Gastroesophageal sphincter (tissue), 4 donors: ENCODE results near the gene SMTNL2. TPM values are rescaled to one million over a fixed set of nuclear protein-coding genes. Genes with fewer than 3 reads are reported as not detected.
"Not testable (repeated sequence)": the region's sequence is repeated elsewhere in the genome, so short reads cannot be mapped to it uniquely, and the experiment has no call there.

Source experiments
- ATAC-seq: fragments of 150-250 bp; one replicate; pipeline ENCODE4 v1.9.1; 2016; ENCODE audit warnings: mild to moderate bottlenecking, moderate library complexity
- H3K27ac ChIP-seq, 4 donors: fragments of 200-600 bp; sonication (generic) in 3 of 4; 1 replicate in 3 of 4; 2 replicates in 1 of 4; pipeline ENCODE4 v1.5.1; 2016 to 2019
- H3K27me3 ChIP-seq: fragments of 200-600 bp; sonication (generic); one replicate; pipeline ENCODE4 v1.5.1; 2019
- H3K36me3 ChIP-seq, 2 donors: fragments of 200-600 bp; sonication (generic); one replicate each; pipeline ENCODE4 v1.5.1; 2019; ENCODE audit warnings: control low read depth in 1 of 2
- H3K4me1 ChIP-seq, 3 donors: fragments of 200-600 bp; sonication (generic); 1 replicate in 2 of 3; 2 replicates in 1 of 3; pipeline ENCODE4 v1.5.1; 2016 to 2019; ENCODE audit warnings: control low read depth in 2 of 3
- H3K4me3 ChIP-seq, 2 donors: fragments of 200-600 bp; sonication (generic); one replicate each; pipeline ENCODE4 v1.5.1; 2019; ENCODE audit warnings: mild to moderate bottlenecking in 1 of 2, moderate library complexity in 1 of 2
- H3K9me3 ChIP-seq, 3 donors: fragments of 200-600 bp; sonication (generic); one replicate each; pipeline ENCODE4 v1.5.1; 2017 to 2019; ENCODE audit warnings: control low read depth in 2 of 3
- EP300 ChIP-seq: sonication (generic); formaldehyde crosslinking; IDR thresholded peaks from one replicate; pipeline ENCODE4 v1.6.1; 2017; ENCODE audit warnings: antibody characterized with exemption, mild to moderate bottlenecking
- POLR2A ChIP-seq, 2 donors: fragments of 450-650 bp; IDR thresholded peaks; one replicate each; pipeline ENCODE4 v1.6.1; 2017; ENCODE audit warnings: antibody characterized with exemption in 2 of 2, mild to moderate bottlenecking in 2 of 2, moderate library complexity in 1 of 2
- POLR2AphosphoS5 ChIP-seq: sonication (generic); formaldehyde crosslinking; IDR thresholded peaks from one replicate; pipeline ENCODE4 v1.6.1; 2017; ENCODE audit warnings: antibody characterized with exemption
- WGBS, 2 donors: methylation state at CpG; one replicate each; pipeline ENCODE4 v1.1.5; 2018; ENCODE audit warnings: low coverage in 1 of 2; 5-methylcytosine and 5-hydroxymethylcytosine counted together
- total RNA-seq, 4 donors: library from RNA; depleted of rRNA; stranded (reverse); fragments of >200 nt; gene quantifications; one replicate each; pipeline ENCODE4 v1.1.0, GENCODE V29; 2016
- TF ChIP-seq, protein P1 (sequence below), 4 experiments: fragments of 200-600 bp in 2 of 4; fragments of 450-650 bp in 2 of 4; sonication (generic) in 1 of 4; IDR thresholded peaks; one replicate each; pipeline ENCODE4 v1.5.1; 2017 to 2019; ENCODE audit warnings: antibody characterized with exemption in 4 of 4, mild to moderate bottlenecking in 2 of 4, moderate library complexity in 2 of 4

Gene SMTNL2
- total RNA-seq, 4 donors from 2014 or later = 2.0 to 5.2 (median 3.7) TPM

DNA sequence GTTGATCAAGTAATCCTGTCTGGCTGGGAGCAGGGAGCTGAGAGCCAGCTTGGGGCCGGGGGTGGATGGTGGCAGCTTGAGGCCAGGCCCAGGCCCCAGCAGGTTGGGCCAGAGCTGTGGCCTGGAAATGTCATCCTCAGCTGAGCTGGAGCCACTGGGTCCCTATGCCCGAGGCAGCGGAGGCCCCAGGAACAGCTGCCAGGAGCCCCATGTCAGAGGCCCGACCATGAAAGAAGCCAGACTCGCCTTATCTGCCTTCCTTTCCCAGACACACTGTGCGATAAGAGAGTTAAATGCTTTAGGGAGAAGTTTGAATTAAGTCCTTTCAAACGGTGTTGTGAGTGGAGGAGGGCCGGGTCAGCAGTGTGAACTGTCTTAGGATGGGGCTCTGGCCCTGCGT is 3.5 kb downstream of the SMTNL2 start:
- peak overlapping the region in 1 of 2 donors; percentile 10 for H3K4me3 ChIP-seq
- TF ChIP-seq EP300 = no peak
- H3K27me3 ChIP-seq = peaks cover 33% of the 10 kb centered on the region
- no peaks in the 10 kb centered on the region for H3K9me3 ChIP-seq
- no peaks in the 10 kb centered on the region for H3K36me3 ChIP-seq
- peak overlapping the region in 3 of 4 donors; percentile 58 to 64 (median 60) for H3K27ac ChIP-seq
- H3K4me1 ChIP-seq = peaks cover 0 to 46% (median 5%) of the 10 kb centered on the region in 3 donors
- 57% methylated on average over 8 of the region's 9 CpGs; no CpG with 5 or more reads in 1 of the 2 donors for WGBS, 2 donors
- no peak for ATAC-seq

DNA sequence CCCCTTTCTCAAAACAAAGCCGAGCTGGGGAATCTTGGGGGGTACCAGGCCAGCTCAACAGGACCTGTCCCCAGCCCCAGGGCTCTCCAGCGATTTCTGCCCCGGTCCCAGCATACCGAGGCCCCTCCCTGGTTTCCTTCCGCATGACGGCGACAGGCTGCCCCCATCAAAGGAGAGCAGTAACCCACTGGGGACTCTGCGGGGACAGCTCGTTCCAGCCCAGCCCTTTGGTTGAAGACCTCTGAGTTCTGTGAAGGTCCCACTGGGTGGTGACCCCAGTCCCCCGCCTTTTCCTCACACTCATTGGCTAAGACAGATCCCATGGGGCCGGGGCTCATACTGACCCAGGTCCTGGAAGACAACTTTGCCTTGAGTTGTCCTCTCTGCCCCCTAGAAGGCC is 4.1 kb downstream of the SMTNL2 start:
- TF ChIP-seq, protein P1, sequence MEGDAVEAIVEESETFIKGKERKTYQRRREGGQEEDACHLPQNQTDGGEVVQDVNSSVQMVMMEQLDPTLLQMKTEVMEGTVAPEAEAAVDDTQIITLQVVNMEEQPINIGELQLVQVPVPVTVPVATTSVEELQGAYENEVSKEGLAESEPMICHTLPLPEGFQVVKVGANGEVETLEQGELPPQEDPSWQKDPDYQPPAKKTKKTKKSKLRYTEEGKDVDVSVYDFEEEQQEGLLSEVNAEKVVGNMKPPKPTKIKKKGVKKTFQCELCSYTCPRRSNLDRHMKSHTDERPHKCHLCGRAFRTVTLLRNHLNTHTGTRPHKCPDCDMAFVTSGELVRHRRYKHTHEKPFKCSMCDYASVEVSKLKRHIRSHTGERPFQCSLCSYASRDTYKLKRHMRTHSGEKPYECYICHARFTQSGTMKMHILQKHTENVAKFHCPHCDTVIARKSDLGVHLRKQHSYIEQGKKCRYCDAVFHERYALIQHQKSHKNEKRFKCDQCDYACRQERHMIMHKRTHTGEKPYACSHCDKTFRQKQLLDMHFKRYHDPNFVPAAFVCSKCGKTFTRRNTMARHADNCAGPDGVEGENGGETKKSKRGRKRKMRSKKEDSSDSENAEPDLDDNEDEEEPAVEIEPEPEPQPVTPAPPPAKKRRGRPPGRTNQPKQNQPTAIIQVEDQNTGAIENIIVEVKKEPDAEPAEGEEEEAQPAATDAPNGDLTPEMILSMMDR (IDR thresholded peaks at IDR 0.05) = no peak
- TF ChIP-seq POLR2AphosphoS5 (no peak), EP300 (no peak), POLR2A (IDR thresholded peaks at IDR 0.05) (no peak)
- Histone ChIP-seq H3K4me1 (peaks cover 0 to 41% (median 5%) of the 10 kb centered on the region in 3 donors), H3K27ac (peak overlapping the region in 3 of 4 donors; percentile 58 to 64 (median 60)), H3K4me3 (peak overlapping the region in 1 of 2 donors; percentile 10), H3K9me3 (no peaks in the 10 kb centered on the region), H3K27me3 (peaks cover 27% of the 10 kb centered on the region), H3K36me3 (no peaks in the 10 kb centered on the region)
- 81% methylated on average over 3 of the region's 11 CpGs; no CpG with 5 or more reads in 1 of the 2 donors for WGBS, 2 donors
- no peak for ATAC-seq

DNA sequence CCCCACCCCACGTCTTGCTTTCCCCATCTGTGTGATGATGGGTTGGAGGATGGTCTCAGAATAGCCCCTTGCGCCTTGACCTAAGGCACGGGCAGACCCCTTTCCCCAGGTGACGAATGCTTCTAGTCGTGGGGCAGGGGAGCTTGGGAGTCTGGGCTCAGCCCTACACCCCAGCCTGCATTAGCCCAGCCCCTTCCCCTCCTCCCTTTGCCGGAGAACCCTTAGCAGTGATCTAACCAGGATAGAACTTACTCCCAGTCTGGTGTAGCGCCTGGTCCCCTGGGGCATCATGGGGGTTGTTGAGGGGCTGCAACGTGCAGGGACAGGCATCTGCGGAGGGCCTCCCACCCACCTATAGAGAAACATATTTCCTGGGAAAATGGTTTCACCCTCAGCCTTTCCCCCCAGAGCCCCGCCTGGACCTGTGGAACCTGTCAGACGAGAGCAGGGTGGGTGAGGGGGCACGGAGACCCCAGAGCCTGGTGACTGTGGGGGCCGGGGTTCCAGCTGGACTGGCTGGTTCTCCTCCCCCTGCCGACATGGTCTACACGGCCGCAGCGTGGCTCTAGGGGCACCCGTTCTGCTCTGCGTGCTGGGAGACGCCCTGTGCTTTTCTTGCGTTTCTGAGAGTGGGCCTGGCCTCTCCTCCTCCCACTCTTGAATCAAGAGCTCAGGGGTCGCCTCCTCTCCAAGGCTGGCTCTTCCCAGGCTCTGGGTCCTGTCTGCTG is 4.7 kb downstream of the SMTNL2 start:
- peaks cover 20% of the 10 kb centered on the region for H3K27me3 ChIP-seq
- no peak for ATAC-seq
- 91% methylated on average over 3 of the region's 22 CpGs; no CpG with 5 or more reads in 1 of the 2 donors for WGBS, 2 donors
- no peaks in the 10 kb centered on the region for H3K36me3 ChIP-seq
- H3K27ac ChIP-seq = peak overlapping the region in 2 of 4 donors; percentile 47 to 58
- no peak for TF ChIP-seq POLR2A (IDR thresholded peaks at IDR 0.05)
- TF ChIP-seq EP300 = no peak
- TF ChIP-seq POLR2AphosphoS5 = no peak
- no peak overlapping the region for H3K4me3 ChIP-seq
- no peaks in the 10 kb centered on the region for H3K9me3 ChIP-seq
- H3K4me1 ChIP-seq = peaks cover 0 to 34% (median 0%) of the 10 kb centered on the region in 3 donors

DNA sequence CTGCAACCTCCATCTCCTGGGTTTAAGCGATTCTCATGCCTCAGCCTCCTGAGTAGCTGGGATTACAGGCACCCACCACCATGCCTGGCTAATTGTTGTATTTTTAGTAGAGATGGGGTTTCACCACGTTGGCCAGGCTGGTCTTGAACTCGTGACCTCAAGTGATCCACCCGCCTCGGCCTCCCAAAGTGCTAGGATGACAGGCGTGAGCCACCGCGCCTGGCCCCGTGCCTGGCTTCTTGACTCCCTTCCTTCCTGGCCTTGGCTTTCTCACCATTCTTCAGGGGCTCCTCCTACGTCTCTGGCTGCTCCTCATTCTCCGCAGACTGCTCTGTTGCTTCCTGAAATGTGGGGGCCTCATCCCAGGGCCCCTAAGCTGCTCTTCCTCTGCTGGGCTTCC is 5.7 kb downstream of the SMTNL2 start:
- Histone ChIP-seq H3K27me3 (peaks cover 11% of the 10 kb centered on the region), H3K4me1 (peaks cover 0 to 24% (median 0%) of the 10 kb centered on the region in 3 donors)
- H3K4me3 ChIP-seq, H3K36me3 ChIP-seq, H3K9me3 ChIP-seq, H3K27ac ChIP-seq, ATAC-seq: not testable (repeated sequence)
- WGBS, 2 donors = 65 to 80% methylated on average over 2 to 6 of the region's 11 CpGs

DNA sequence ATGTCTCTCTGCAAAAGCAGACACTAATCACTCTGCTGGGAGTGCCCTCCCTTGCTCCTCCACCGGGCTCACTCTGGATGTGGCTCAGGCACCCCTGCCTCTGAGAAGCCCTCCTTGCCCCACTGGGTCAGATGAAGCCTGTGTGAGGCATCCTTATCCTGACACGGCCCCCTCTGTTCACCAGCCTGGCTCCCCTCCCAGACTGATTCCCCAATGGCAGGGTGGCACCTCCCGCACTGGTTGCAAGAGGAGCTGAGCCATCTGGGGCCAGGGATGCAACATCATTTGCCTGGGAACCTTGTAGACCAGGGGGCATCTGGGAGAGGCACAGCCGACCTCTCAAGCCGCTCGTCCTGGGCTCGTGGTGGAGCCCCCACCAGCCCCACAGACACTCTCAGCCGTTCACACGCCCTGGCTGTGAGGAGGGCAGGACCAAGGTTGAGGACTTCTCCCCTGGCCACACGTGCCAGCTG is 6.7 kb downstream of the SMTNL2 start:
- no peak overlapping the region for H3K4me3 ChIP-seq

DNA sequence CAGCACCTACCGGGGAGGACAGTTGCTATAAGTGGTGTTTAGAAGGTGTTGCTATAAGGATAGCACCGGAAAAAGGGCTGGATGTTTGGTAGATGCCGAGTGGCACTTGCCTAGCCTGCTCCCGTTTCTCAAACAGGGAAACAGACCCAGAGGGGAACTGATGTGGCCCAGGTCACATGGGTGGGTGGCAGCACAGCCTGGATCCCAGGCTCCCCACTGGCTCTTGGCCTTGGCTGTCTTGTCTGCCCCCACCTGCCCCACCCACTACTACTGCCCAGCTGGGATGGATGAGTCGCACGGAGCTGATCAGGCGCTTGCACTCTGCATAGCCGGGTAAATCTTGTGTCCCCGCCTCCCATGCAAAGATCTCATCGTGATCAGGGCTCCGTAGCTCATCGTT is 7.2 kb downstream of the SMTNL2 start:
- Histone ChIP-seq H3K9me3 (no peaks in the 10 kb centered on the region), H3K27me3 (no peaks in the 10 kb centered on the region), H3K4me1 (peaks cover 0 to 14% (median 0%) of the 10 kb centered on the region in 3 donors), H3K36me3 (no peaks in the 10 kb centered on the region), H3K4me3 (no peak overlapping the region), H3K27ac (peak overlapping the region in 1 of 4 donors; percentile 56)
- no peak for TF ChIP-seq POLR2AphosphoS5
- TF ChIP-seq, protein P1 (IDR thresholded peaks at IDR 0.05) = no peak
- no peak for TF ChIP-seq EP300
- no peak for TF ChIP-seq POLR2A (IDR thresholded peaks at IDR 0.05)
- ATAC-seq = no peak
- WGBS, 2 donors = 83% methylated on average over 1 of the region's 12 CpGs; no CpG with 5 or more reads in 1 of the 2 donors

More for the DNA sequence above, 6.7 kb downstream of the SMTNL2 start:
- no peaks in the 10 kb centered on the region for H3K9me3 ChIP-seq
- H3K36me3 ChIP-seq = no peaks in the 10 kb centered on the region
- H3K4me1 ChIP-seq = peaks cover 0 to 14% (median 0%) of the 10 kb centered on the region in 3 donors
- ATAC-seq = no peak
- WGBS, 2 donors = 60 to 80% methylated on average over 1 of the region's 10 CpGs
- H3K27ac ChIP-seq = peak overlapping the region in 1 of 4 donors; percentile 56
- TF ChIP-seq POLR2A (IDR thresholded peaks at IDR 0.05) = no peak
- TF ChIP-seq, protein P1 (IDR thresholded peaks at IDR 0.05) = no peak
- no peak for TF ChIP-seq POLR2AphosphoS5
- no peak for TF ChIP-seq EP300
- H3K27me3 ChIP-seq = peaks cover under 1% of the 10 kb centered on the region
